Astrocyte of the hippocampus (primary cell): ENCODE results near the gene S1PR2.
"Not testable (repeated sequence)": the region's sequence is repeated elsewhere in the genome, so short reads cannot be mapped to it uniquely, and the experiment has no call there.

Source experiments
- DNase-seq: peaks from one replicate; pipeline ENCODE4 v3.0.0; 2011; ENCODE audit warnings: low read depth, low spot score

The S1PR2 gene

DNA sequence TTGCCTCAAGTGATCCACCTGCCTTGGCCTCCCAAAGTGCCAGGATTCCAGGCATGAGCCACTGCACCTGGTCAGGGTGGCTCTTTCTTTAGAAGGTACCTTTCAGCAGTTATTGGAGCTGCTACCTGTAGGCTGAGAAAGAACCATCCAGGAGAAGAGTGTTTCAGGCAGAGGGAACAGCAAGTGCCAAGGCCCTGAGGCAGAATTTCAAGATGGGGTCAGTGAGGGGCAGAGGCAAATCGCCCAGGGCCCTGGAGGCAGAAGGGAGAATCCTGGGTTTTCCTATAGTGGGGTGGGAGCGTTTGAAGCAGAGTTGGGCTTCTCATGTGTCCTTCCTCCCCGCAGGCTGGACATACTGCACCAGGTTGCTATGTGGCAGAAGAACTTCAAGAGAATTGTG lies 23.1 kb upstream of the S1PR2 start:
- no peak for DNase-seq

DNA sequence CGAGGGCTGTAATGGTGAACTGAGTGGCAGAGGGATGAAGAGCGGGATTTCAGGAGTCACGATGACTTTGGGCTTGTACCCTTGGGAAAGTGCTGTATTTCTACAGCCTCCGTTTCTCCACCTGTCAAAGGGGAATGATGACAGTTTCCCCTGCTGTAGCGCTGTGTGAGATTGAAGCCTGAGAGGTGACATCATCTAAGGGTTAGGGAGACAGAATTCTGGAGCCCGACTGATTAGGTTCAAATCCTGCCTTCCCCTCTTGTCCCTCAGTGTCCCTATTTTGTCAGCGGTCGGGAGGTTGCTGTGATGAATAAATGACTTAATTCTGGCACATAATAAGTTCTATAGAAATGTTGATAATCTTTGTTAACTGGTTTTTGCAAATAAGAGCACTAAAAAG lies 21.6 kb upstream of the S1PR2 start:
- DNase-seq = no peak

GRCh38 chr19:10251792-10252694 lies 20.9 kb upstream of the S1PR2 start, which contains the start of gene MRPL4:
TSS of gene MRPL4 (plus strand) at chr19:10252214. CDS start at chr19:10252254, 40 bp downstream.
- DNase-seq = peak; percentile 99

- DNase-seq = no peak
These were observed 15.4 kb upstream of the S1PR2 start for GRCh38 chr19:10246511-10246910.

- no peak for DNase-seq
These were observed 14.2 kb upstream of the S1PR2 start for GRCh38 chr19:10245189-10245939.

- no peak for DNase-seq
These were observed 12.5 kb upstream of the S1PR2 start for GRCh38 chr19:10243606-10244005.

- DNase-seq = not testable (repeated sequence)
These were observed 10.8 kb upstream of the S1PR2 start for GRCh38 chr19:10241826-10242449.

DNA sequence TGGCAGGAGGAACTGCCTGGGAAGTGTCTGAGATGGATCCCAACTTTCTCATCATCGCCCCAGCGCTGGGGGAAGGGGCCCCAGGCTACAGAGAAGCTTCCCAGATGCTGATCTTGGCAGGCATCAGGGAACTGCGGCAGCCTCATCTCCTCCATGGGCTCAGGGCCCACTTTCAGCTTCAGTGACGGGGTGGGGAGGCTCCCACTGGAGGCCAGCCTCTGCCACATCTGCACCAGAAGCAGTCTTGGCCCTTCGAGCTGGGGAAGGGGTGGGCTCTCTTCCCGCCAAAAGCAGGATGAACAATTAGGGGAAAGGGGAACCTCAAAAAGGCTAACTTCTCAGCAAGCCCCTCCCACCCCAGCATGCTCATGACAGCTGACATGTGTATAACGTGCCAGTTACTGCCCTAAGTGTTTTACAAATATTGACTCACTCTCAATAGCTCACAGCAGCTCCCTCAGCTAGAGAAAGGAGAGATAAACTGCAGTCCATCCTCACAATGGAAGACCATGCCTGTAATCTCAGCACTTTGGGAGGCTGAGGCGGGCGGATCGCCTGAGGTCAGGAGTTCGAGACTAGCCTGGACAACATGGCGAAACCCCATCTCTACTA lies 7.1 kb upstream of the S1PR2 start:
- no peak for DNase-seq

DNA sequence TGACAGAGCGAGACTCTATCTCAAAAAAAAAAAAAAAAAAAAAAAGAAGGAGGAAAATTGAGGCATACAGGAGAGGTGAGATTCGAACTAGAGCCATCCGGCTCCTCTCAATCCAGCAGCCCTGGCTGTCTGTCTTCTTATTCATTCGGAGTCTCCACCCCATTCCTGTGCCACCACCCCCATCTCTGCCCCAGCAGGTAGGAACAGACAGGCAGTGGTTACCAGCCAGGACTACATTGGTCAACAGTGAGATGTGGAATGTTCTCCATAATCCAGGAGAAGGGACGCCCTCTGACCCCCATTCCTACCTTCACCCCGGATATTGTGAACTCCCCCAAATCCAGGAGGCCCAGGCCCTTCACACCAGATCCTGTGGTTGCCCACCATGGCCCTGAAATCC lies 6.6 kb upstream of the S1PR2 start:
- no peak for DNase-seq

DNA sequence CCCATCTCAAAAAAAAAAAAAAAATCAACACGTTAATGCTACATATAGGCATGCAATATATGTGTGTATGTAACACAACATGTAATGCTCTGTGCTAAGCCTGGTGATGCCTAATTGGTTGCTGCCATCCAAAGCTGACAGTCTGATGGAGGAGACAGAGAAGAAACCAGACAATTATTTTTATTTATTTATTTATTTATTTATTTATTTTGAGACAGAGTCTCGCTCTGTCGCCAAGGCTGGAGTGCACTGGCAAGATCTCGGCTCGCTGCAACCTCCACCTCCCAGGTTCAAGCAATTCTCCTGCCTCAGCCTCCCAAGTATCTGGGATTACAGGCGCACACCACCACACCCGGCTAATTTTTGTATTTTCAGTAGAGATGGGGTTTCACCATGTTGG lies 4.3 kb upstream of the S1PR2 start:
- not testable (repeated sequence) for DNase-seq

GRCh38 chr19:10235003-10235402 lies 3.9 kb upstream of the S1PR2 start:
- no peak for DNase-seq

DNA sequence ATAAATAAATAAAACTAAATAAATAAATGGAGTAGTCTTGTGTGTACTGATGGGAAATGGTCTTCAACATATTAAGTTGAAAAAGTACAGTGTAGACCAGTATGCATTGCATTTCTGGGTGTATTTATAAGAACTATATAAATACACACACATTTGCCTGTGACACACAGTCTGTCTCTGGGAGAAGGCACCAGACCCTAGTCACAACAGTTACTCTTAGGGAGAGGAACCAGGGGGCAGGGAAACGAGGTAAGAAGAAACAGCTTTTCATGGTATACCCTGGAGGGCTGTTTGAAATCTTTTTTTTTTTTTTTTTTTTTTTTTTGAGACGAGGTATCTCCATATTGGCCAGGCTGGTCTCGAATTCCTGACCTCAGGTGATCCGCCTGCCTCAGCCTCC lies 2.8 kb upstream of the S1PR2 start:
- no peak for DNase-seq

DNA sequence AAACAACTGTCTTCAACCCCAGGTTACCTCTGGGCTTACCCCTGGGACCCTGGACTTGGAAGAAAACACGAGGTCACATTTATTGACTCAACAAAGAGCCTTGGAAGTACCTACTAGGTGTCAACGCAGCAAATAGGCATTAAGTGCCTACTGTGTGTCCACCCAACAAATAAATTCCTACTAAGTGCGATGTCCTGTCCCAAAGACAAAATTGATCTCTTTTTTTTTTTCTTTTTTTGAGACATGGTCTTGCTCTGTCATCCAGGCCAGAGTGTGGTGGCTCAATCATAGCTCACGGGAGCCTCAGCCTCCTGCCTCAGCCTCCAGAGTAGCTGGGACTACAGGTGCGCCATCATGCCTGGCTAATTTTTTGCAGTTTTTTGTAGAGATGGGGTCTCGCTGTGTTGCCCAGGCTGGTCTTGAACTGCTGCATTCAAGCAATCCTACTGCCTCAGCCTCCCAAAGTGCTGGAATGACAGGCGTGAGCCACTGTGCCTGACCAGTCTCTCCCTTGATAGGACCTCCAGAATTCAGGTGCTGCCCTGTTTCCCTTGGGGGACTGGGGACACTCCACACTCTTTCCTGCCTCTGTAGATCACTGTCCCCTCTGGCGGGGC lies 589 bp upstream of the S1PR2 start:
- DNase-seq = no peak

GRCh38 chr19:10230173-10230860 lies 814 bp downstream of the S1PR2 start:
- DNase-seq = peak; percentile 72

DNA sequence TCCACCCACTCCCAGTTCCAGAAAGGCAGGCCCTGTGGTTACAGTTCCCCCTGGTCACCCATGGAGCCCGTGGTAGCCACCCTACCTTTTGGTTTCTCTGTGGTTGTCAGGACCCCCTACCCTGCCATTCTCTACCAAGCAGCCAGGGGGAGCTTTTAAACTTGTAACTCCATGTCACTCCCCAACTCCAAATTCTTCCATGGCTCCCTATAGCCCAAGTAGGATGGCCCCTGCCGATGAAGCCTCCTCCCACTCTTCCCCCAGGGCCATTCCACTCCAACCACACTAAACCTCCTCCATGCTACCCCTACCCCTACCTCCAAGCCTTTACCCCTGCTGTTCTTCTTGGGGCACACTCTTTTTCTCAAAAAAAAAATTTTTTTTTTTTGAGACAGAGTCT lies 2.2 kb downstream of the S1PR2 start:
- DNase-seq = no peak

DNA sequence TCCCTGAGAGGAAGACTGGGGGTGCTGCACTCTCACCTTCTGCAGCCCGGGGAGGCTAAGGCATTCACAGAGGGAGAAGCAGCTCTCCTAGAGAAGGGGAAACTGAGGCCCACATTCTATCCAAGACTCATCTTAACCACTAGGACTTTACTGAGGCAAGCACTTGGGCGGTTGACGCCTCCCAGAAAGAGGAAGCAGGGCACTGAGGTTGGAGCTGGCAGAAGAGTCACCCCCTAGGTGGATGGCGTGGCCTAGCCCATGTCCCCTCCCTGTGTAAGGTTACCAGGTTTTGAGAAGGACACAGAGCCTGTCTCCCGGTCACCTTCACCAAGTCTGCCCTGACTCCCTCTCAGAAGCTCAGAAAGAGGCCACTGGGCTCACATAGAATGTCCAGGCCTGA lies 2.7 kb downstream of the S1PR2 start:
- no peak for DNase-seq

DNA sequence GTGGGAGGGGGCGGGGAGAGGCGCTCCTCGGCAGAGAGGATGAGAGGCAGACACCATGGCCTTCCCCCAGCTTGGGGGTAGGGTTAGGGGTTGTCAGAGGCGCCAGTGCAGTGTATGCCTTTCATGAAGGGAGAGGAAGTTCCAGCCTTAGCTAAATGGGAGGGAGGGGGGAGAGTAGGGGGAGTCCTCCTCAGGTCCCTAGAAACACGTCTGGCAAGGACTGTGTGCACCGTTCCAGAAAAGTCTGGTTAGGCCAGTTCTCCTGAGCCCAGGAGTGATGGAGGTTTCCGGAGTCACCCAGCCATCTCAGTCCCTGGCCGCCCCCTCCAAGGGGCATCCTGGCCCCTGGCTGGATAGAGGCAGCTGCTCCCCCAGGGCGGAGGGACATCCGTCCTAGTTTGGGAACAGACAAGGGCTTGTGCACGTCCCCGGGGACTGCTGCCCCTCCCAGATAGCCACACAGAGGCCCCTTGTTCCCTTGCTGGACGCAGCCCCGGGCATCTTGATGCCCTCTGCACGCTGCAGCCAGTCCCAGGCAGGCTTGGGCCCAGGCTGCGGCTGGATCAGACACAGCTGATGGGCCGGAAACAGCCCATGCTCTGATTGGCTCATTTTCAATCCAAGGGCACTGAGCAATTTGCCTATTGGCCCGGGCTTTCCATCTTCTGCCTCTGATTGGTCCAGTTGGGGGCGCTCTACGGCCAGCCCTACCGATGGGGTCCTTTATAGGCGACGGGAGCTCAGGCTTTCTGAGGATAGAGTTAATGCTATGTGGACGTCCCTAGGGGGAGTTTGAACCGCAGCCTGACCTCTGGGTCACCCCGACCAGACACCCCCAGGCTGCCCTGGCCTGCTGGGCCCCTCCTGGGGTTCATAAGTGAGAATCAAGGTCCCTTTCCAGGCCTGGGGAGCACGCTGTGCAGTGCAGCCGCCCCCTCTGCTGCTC lies 3.8 kb downstream of the S1PR2 start:
- no peak for DNase-seq

DNA sequence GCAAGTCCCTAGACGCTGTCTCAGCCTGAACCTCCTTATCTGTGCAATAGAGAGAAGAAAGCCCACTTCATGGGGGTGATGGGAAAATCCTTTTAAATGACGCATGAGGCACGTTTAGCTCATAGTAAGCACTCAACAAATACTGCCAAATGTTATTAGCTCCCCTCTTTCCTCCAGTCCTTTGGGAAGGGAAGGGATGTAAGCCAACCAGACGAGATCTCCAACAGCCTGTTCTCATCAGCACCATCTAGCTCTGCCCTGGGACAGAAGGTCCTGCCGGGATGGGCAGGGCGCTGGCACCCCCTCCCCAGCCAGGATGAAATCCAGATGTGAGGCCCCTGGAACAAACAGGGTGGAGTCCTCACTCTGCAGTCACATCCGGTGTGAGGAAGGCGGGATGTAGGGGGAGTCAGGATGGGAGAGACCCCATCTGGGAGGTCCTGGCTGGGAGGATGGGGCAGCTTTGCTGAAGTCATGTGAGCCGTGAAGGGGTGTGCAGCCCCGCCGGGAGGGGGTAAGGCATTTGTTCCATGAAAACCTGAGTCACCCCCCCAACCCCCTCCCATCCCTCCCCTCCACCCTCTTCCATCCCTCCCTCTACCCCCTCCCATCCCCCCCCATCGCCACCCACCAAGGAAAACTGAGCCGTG lies 4.6 kb downstream of the S1PR2 start:
- DNase-seq = no peak

GRCh38 chr19:10226021-10226375 lies 5.1 kb downstream of the S1PR2 start:
- DNase-seq = no peak
